ENCODE results near the gene FAM241A. TPM values are rescaled to one million over a fixed set of nuclear protein-coding genes. Genes with fewer than 3 reads are reported as not detected.

FAM241A gene
- total and polyA plus RNA-seq, 4 donors = 2.7 to 4.2 (median 2.9) TPM

DNA sequence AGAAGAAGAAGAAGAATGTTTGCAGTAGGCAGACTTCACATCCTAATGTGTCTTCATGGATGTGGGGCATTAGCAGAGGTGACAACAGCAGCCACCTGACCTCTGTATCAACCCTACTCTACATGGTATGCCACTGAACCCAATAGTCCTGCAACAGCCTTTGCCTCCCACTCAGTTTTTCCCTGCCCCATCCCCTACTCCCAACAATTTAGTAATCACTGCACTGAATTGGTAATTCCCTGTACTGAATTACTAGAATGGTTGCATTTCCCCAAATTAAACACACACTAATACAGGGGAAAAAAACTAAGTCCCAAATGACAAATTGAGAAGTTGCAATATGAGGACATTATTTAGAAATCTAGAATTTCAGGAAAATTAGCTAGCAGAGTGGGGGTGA, 31.4 kb upstream of the FAM241A start:
- Histone ChIP-seq H3K36me3 (ENCODE audit: control insufficient read depth in 4 of 4, insufficient read depth in 4 of 4, low read length in 4 of 4) (no peaks in the 10 kb centered on the region), H3K9ac (ENCODE audit: insufficient read depth in 1 of 2, low read length in 2 of 2) (no peak overlapping the region), H3K27me3 (ENCODE audit: control insufficient read depth in 3 of 3, insufficient read depth in 3 of 3, low read length in 2 of 3) (no peaks in the 10 kb centered on the region), H3K4me1 (ENCODE audit: control insufficient read depth in 5 of 5, insufficient read depth in 5 of 5, low read length in 5 of 5) (peaks cover 0 to 8% (median 0%) of the 10 kb centered on the region in 5 donors), H3K27ac (ENCODE audit: low read depth in 1 of 2, low read length in 1 of 2) (no peak overlapping the region), H3K9me3 (ENCODE audit: control insufficient read depth in 4 of 4, insufficient read depth in 3 of 4, low read length in 3 of 4) (no peaks in the 10 kb centered on the region), H3K4me3 (no peak overlapping the region)
- ATAC-seq (ENCODE audit: insufficient read depth, low FRiP score) = no peak
- TF ChIP-seq, protein P1, sequence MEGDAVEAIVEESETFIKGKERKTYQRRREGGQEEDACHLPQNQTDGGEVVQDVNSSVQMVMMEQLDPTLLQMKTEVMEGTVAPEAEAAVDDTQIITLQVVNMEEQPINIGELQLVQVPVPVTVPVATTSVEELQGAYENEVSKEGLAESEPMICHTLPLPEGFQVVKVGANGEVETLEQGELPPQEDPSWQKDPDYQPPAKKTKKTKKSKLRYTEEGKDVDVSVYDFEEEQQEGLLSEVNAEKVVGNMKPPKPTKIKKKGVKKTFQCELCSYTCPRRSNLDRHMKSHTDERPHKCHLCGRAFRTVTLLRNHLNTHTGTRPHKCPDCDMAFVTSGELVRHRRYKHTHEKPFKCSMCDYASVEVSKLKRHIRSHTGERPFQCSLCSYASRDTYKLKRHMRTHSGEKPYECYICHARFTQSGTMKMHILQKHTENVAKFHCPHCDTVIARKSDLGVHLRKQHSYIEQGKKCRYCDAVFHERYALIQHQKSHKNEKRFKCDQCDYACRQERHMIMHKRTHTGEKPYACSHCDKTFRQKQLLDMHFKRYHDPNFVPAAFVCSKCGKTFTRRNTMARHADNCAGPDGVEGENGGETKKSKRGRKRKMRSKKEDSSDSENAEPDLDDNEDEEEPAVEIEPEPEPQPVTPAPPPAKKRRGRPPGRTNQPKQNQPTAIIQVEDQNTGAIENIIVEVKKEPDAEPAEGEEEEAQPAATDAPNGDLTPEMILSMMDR (IDR thresholded peaks at IDR 0.05; ENCODE audit: control extremely low read depth, extremely low read depth) = no peak
- no peak for DNase-seq

DNA sequence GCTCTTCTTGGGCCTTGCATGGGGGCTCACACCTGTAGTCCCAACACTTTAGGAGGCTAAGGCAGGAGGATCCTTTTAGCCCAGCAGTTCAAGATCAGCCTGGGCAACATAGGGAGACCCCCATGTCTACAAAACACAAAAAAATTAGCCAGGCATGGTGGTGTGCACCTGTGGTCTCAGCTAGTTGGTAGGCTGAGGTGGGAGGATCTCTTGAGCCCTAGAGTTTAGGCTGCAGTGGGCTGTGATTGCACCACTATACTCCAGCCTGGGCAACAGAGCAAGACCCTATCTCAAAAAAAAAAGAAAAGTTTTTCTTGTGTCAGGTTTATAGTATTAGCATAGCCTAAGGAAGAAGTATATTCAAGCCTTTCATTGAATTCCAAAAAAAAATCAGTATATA, 30.8 kb upstream of the FAM241A start:
- DNase-seq = no peak
- TF ChIP-seq, protein P1 (IDR thresholded peaks at IDR 0.05; ENCODE audit: control extremely low read depth, extremely low read depth) = no peak
- ATAC-seq (ENCODE audit: insufficient read depth, low FRiP score) = no peak
- no peak overlapping the region for H3K4me3 ChIP-seq
- H3K9me3 ChIP-seq (ENCODE audit: control insufficient read depth in 4 of 4, insufficient read depth in 3 of 4, low read length in 3 of 4) = no peaks in the 10 kb centered on the region
- H3K27me3 ChIP-seq (ENCODE audit: control insufficient read depth in 3 of 3, insufficient read depth in 3 of 3, low read length in 2 of 3) = no peaks in the 10 kb centered on the region
- H3K4me1 ChIP-seq (ENCODE audit: control insufficient read depth in 5 of 5, insufficient read depth in 5 of 5, low read length in 5 of 5) = peaks cover 0 to 8% (median 0%) of the 10 kb centered on the region in 5 donors
- H3K27ac ChIP-seq (ENCODE audit: low read depth in 1 of 2, low read length in 1 of 2) = no peak overlapping the region
- no peak overlapping the region for H3K9ac ChIP-seq (ENCODE audit: insufficient read depth in 1 of 2, low read length in 2 of 2)
- no peaks in the 10 kb centered on the region for H3K36me3 ChIP-seq (ENCODE audit: control insufficient read depth in 4 of 4, insufficient read depth in 4 of 4, low read length in 4 of 4)

DNA sequence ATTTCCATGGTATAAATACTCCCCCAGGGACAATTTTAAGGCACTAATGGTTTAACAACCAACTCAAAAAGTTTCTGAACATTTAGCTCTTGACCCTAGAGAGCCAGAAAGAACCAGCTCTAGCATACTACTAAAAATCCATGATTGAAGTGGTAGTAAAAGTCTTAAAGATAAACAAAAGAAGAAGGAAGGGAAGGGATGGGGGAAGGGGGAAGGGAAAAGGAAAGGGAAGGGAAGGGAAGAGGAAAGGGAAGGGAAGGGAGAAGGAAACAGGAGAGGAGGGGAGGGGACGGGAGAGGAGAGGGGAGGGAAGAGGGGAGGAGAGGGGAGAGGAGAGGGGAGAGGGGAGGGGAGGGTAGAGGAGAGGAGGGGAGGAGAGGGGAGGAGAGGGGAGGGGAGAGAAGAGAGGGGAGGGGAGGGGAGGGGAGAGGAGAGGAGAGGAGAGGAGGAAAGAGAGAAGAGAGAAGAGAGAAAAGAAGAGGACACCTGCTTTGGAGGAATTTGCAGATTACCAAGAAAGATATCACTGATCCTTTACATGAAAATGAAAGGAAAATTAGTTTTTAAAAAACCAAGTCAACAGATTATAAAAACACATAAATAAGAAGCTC, 26.4 kb upstream of the FAM241A start:
- no peak overlapping the region for H3K27ac ChIP-seq (ENCODE audit: low read depth in 1 of 2, low read length in 1 of 2)

More for the DNA sequence above, 26.4 kb upstream of the FAM241A start:
- ATAC-seq (ENCODE audit: insufficient read depth, low FRiP score) (no peak), DNase-seq (no peak)
- Histone ChIP-seq H3K9ac (ENCODE audit: insufficient read depth in 1 of 2, low read length in 2 of 2) (no peak overlapping the region), H3K36me3 (ENCODE audit: control insufficient read depth in 4 of 4, insufficient read depth in 4 of 4, low read length in 4 of 4) (no peaks in the 10 kb centered on the region), H3K9me3 (ENCODE audit: control insufficient read depth in 4 of 4, insufficient read depth in 3 of 4, low read length in 3 of 4) (no peaks in the 10 kb centered on the region), H3K27me3 (ENCODE audit: control insufficient read depth in 3 of 3, insufficient read depth in 3 of 3, low read length in 2 of 3) (peaks cover 0 to under 1% (median 0%) of the 10 kb centered on the region in 3 donors), H3K4me3 (no peak overlapping the region), H3K4me1 (ENCODE audit: control insufficient read depth in 5 of 5, insufficient read depth in 5 of 5, low read length in 5 of 5) (peaks cover 0 to 2% (median 0%) of the 10 kb centered on the region in 5 donors)
- TF ChIP-seq, protein P1 (IDR thresholded peaks at IDR 0.05; ENCODE audit: control extremely low read depth, extremely low read depth) = no peak
- no CpG with 5 or more reads among the region's 1 CpG for WGBS, 2 donors

Data from lung (tissue), 12 donors.